Tibial nerve (tissue), 4 donors: ENCODE data around the gene HIVEP2. TPM values are rescaled to one million over a fixed set of nuclear protein-coding genes. Genes with fewer than 3 reads are reported as not detected.

Experiments used
- DNase-seq, 2 donors: peaks; one replicate each; pipeline ENCODE4 v3.0.0-alpha.2; 2019; ENCODE audit warnings: low spot score in 2 of 2
- H3K27ac ChIP-seq, 4 donors: fragments of 200-600 bp; sonication (generic) in 3 of 4; one replicate each; pipeline ENCODE4 v1.5.1; 2017 to 2019; ENCODE audit warnings: mild to moderate bottlenecking in 1 of 4
- H3K27me3 ChIP-seq, 2 donors: fragments of 200-600 bp; sonication (generic) in 1 of 2; one replicate each; pipeline versions ENCODE4 v1.5.1 to v1.6.0; 2017 to 2019
- H3K36me3 ChIP-seq, 3 donors: fragments of 200-600 bp; sonication (generic); one replicate each; pipeline ENCODE4 v1.5.1; 2018 to 2019
- H3K4me1 ChIP-seq, 4 donors: fragments of 200-600 bp; sonication (generic) in 3 of 4; one replicate each; pipeline ENCODE4 v1.5.1; 2017 to 2019
- H3K4me3 ChIP-seq, 4 donors: fragments of 200-600 bp; sonication (generic) in 3 of 4; one replicate each; pipeline ENCODE4 v1.5.1; 2017 to 2019; ENCODE audit warnings: mild to moderate bottlenecking in 1 of 4, moderate library complexity in 1 of 4
- H3K9me3 ChIP-seq, 4 donors: fragments of 200-600 bp; sonication (generic) in 3 of 4; one replicate each; pipeline ENCODE4 v1.5.1; 2017 to 2019
- CTCF ChIP-seq, 5 experiments: fragments of 200-600 bp in 3 of 5; fragments of 450-650 bp in 2 of 5; sonication (generic) in 3 of 5; IDR thresholded peaks; one replicate each; pipeline ENCODE4 v1.5.1; 2016 to 2019; ENCODE audit warnings: antibody characterized with exemption in 5 of 5, mild to moderate bottlenecking in 3 of 5, moderate library complexity in 2 of 5
- EP300 ChIP-seq, 2 donors: sonication (generic); formaldehyde crosslinking; IDR thresholded peaks; one replicate each; pipeline ENCODE4 v1.6.1; 2017; ENCODE audit warnings: antibody characterized with exemption in 2 of 2, mild to moderate bottlenecking in 1 of 2
- POLR2A ChIP-seq, 2 donors: fragments of 450-650 bp; IDR thresholded peaks; one replicate each; pipeline ENCODE4 v1.6.1; 2017; ENCODE audit warnings: antibody characterized with exemption in 2 of 2, mild to moderate bottlenecking in 2 of 2, moderate library complexity in 2 of 2
- WGBS, 2 donors: methylation state at CpG; one replicate each; pipeline ENCODE4 v1.1.5; 2018; 5-methylcytosine and 5-hydroxymethylcytosine counted together
- total RNA-seq, 4 donors: library from RNA; depleted of rRNA; stranded (reverse); fragments of >200 nt; gene quantifications; one replicate each; pipeline ENCODE4 v1.1.0, GENCODE V29; 2016

Gene HIVEP2
- total RNA-seq, 4 donors from 2014 or later, result 15.9 to 24.0 (median 19.9) TPM

- peaks cover 0 to 31% (median 22%) of the 10 kb centered on the region in 4 donors for H3K4me1 ChIP-seq
- H3K27me3 ChIP-seq, result no peaks in the 10 kb centered on the region
- H3K9me3 ChIP-seq, result no peaks in the 10 kb centered on the region
- DNase-seq, result no peak
- H3K27ac ChIP-seq, result no peak overlapping the region
- H3K36me3 ChIP-seq, result no peaks in the 10 kb centered on the region
- TF ChIP-seq EP300 (IDR thresholded peaks at IDR 0.05) (no peak), POLR2A (IDR thresholded peaks at IDR 0.05) (no peak), CTCF (IDR thresholded peaks at IDR 0.05) (no peak)
- H3K4me3 ChIP-seq, result no peak overlapping the region
- 84 to 88% methylated on average over 2 of the region's 2 CpGs for WGBS, 2 donors
Measured at GRCh38 chr6:142868917-142869316, 76.1 kb downstream of the HIVEP2 start.

- 32 to 34% methylated on average over 5 of the region's 5 CpGs for WGBS, 2 donors
- no peak for TF ChIP-seq POLR2A (IDR thresholded peaks at IDR 0.05)
- TF ChIP-seq EP300 (IDR thresholded peaks at IDR 0.05), result peak in 1 of 2 donors; percentile 40
- H3K36me3 ChIP-seq, result no peaks in the 10 kb centered on the region
- H3K27me3 ChIP-seq, result no peaks in the 10 kb centered on the region
- no peak overlapping the region for H3K4me3 ChIP-seq
- peaks cover 0 to 31% (median 22%) of the 10 kb centered on the region in 4 donors for H3K4me1 ChIP-seq
- H3K27ac ChIP-seq, result peak overlapping the region in 1 of 4 donors; percentile 5
- no peak for DNase-seq
- H3K9me3 ChIP-seq, result no peaks in the 10 kb centered on the region
Measured at GRCh38 chr6:142867988-142868812, 76.8 kb downstream of the HIVEP2 start.

- no peak overlapping the region for H3K27ac ChIP-seq
- 67 to 72% methylated on average over 4 of the region's 4 CpGs for WGBS, 2 donors
- H3K4me3 ChIP-seq, result no peak overlapping the region
- TF ChIP-seq EP300 (IDR thresholded peaks at IDR 0.05) (no peak), CTCF (IDR thresholded peaks at IDR 0.05) (no peak), POLR2A (IDR thresholded peaks at IDR 0.05) (no peak)
- peaks cover 0 to 26% (median 18%) of the 10 kb centered on the region in 4 donors for H3K4me1 ChIP-seq
- H3K36me3 ChIP-seq, result no peaks in the 10 kb centered on the region
- no peaks in the 10 kb centered on the region for H3K27me3 ChIP-seq
- DNase-seq, result no peak
- H3K9me3 ChIP-seq, result no peaks in the 10 kb centered on the region
Measured at GRCh38 chr6:142867355-142867801, 77.6 kb downstream of the HIVEP2 start.

- no peak for DNase-seq
- H3K4me1 ChIP-seq, result peaks cover 0 to 13% (median 11%) of the 10 kb centered on the region in 4 donors
- no peak overlapping the region for H3K4me3 ChIP-seq
- no peaks in the 10 kb centered on the region for H3K27me3 ChIP-seq
- TF ChIP-seq POLR2A (IDR thresholded peaks at IDR 0.05) (no peak), CTCF (IDR thresholded peaks at IDR 0.05) (no peak), EP300 (IDR thresholded peaks at IDR 0.05) (no peak)
- H3K36me3 ChIP-seq, result no peaks in the 10 kb centered on the region
- no peaks in the 10 kb centered on the region for H3K9me3 ChIP-seq
- 72 to 83% methylated on average over 2 of the region's 2 CpGs for WGBS, 2 donors
- H3K27ac ChIP-seq, result no peak overlapping the region
Measured at GRCh38 chr6:142863981-142864380, 81.0 kb downstream of the HIVEP2 start.

- H3K4me1 ChIP-seq, result peaks cover 0 to 16% (median 2%) of the 10 kb centered on the region in 4 donors
- WGBS, 2 donors, result 73 to 80% methylated on average over 3 of the region's 3 CpGs
- no peak overlapping the region for H3K4me3 ChIP-seq
- H3K9me3 ChIP-seq, result no peaks in the 10 kb centered on the region
- no peaks in the 10 kb centered on the region for H3K36me3 ChIP-seq
- TF ChIP-seq POLR2A (IDR thresholded peaks at IDR 0.05) (no peak), EP300 (IDR thresholded peaks at IDR 0.05) (no peak), CTCF (IDR thresholded peaks at IDR 0.05) (no peak)
- no peaks in the 10 kb centered on the region for H3K27me3 ChIP-seq
- DNase-seq, result no peak
- H3K27ac ChIP-seq, result no peak overlapping the region
Measured at GRCh38 chr6:142861711-142862110, 83.3 kb downstream of the HIVEP2 start.
